Globus pallidus (tissue), 1 donor: ENCODE data around the gene GNB1.

Experiments
- DNase-seq: peaks from one replicate; pipeline ENCODE4 v3.0.0-alpha.2; 2015; ENCODE audit warnings: low spot score

GNB1 gene

GRCh38 chr1:1781526-1781903, 109.4 kb downstream of the GNB1 start:
- no peak for DNase-seq

DNA sequence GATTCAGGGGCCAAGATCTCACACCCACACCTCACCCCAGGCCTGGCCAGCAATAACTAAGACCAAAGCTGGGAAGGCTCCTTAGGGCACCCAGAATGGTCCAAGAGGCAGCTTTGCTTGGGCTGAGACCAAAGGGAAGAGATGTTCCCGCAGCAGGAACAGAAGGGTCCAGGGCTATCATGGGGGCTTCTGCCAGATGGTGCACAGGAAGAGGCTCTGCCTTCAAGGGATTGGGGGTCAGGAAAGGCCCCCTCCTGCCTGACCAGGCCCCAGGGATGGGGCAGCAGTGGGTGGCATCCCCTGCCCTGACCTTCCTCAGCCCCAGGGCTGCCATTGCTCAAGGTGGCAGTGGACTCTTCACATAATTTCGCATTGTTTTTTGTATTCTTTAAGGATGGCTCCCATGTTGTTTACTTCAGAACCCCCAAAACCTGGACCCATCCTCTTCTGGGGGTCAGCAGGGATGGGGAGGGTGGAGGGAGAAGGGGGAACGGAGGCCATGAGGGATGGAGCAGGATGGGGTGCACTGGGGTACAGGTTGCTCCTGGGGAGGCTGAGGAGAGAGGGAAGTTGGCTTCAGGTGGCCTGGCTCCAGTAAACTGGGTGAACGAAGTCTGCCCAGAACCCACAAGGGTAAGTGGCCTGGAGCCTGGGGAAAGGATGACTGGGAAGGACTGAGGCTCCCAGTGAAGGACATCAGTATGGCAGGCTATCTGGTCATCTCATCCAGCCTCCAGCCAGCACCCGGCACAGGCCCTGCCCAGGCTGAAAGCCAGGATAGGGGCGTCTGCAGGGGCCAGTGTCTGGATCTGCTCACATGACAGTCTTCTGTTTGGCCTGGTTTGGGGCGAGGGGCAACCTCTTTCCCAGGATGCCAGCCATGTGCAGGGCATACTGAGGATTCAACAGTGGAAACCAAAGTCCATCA, 110.0 kb downstream of the GNB1 start:
- no peak for DNase-seq

GRCh38 chr1:1779691-1780597, 110.9 kb downstream of the GNB1 start:
- peak; percentile 52 for DNase-seq

DNA sequence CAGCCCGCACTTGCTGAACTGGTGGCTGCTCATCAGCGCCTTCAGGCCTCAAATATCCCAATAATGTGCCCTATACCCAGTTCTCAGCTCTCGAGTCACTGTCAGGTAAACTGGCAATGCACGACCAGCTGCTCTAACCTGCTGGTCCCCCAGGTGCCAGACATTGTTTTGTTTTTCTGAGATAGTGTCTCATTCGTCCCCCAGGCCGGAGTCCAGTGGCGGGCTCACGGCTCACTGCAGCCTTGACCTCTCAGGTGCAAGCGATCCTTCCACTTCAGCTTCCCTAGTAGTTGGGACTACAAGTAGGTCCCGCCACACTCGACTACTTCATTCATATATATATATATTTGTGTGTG, 111.6 kb downstream of the GNB1 start:
- DNase-seq = no peak

- no peak for DNase-seq
Measured at GRCh38 chr1:1778663-1779319, 112.1 kb downstream of the GNB1 start.

GRCh38 chr1:1777950-1778662, 112.8 kb downstream of the GNB1 start, which contains the start of gene NADK:
Gene NADK, minus strand, starts transcription at chr1:1778470. Its CDS starts 13,064 bp downstream, at chr1:1765406.
- DNase-seq = peak; percentile 51

GRCh38 chr1:1777583-1777899, 113.3 kb downstream of the GNB1 start:
- DNase-seq = no peak

- DNase-seq = no peak
Measured at GRCh38 chr1:1776672-1777582, 114.0 kb downstream of the GNB1 start.

- DNase-seq = no peak
Measured at GRCh38 chr1:1775327-1776226, 115.3 kb downstream of the GNB1 start.

GRCh38 chr1:1773874-1774273, 117.0 kb downstream of the GNB1 start:
- no peak for DNase-seq

- no peak for DNase-seq
Measured at GRCh38 chr1:1771096-1771495, 119.8 kb downstream of the GNB1 start.

- DNase-seq = no peak
Measured at GRCh38 chr1:1770102-1770501, 120.8 kb downstream of the GNB1 start.

DNA sequence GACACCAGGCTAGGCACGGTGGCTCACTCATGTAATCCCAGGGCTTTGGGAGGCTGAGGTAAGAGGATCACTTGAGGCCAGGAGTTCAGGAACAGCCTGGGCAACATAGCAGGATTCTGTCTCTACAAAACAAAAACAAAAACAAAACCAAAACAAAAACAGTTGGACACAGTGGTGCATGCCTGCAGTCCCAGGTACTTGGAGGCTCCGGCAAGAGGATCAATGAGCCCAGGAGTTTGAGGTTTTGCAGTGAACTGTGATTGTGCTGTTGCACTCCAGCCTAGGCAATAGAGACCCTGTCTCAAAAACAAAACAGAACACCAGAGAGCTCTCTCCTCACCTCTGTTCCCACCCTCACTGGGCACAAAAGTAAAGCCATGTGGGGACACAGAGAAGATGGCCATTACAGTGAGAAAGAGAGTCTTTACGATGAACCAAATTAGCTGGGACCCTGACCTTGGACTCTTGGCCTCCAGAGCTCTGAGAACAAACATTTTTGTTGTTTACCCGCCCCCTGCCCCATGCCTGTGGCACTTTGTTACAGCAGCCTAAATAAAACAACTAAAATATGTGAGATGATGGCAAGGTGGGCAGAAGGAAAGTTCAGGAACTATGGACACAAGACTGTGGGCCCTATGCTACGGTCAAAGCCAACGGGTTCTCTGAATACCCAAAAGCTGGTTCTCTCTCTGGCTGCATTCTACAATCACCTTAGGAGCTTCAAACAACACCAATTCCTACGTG, 122.5 kb downstream of the GNB1 start:
- DNase-seq = no peak

DNA sequence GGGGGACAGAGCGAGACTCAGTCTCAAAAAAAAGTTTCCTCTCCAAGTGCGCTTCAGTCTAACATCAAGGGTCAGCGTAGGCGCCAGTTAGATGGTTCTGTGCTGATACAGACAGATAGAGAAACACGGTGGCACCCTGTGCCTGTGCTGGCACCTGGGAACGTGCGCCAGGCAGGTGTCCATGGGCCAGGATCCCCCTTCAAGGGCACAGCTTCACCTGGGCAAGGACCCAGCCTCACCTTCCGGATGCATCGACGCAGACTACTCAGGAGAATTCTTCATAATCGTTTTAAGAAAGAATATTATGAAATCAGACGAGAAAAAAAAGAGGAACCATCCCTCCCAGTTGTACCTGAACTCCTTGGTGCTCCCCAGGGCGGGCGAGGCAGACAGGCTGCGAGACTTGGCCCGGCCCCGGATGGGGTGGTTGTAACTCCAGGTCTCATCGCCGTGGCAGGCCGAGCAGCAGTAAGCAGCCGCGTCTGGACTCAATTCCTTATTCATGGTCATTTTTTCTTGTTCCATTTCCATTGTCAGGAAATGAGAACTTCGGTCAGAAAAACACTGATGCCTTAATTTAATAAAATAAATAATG, 125.9 kb downstream of the GNB1 start:
- no peak for DNase-seq

DNA sequence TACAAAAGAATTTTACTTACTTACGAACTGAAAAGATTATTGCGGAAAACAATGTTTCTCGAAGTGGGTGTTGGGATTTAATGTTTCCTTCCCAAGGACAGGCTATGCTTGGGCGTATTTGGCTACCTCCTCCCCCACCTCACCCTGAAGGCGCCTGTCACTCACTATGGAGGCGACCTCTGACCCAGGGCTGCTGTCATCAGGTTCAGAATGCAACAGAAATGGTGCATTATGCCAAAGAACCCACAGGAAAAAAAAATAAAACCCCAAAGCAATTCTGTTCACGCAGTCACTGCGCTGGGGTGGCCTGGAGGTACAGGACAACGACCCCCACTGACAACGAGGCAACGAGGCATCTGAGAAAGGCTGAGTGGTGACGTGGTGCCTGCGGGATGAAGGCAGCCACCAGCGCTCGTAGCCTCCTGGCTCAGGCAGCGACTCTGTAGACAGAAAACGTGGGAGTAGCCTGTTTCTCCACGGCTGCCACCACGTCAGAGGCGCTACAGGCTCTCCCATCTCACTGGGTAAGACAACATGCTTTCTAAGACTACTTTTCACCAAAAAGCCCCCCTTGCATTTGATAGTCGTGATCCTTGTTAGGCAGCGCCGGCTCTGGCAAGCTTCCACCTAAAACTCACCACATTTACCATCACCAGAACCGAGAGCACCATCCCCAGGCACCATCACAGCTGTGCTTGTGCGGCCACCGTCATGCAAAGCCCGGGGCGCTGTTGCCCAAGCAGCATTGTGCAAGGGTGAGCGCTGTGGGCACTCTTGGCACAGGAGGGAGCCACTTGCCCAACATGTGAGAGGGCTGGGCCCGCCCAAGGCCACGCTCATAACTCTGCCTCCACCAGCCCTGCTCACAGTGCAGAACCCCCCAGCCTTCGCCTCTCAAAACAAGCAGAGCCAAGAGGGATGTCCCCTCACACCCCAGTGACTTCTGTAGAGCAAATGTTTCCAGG, 126.9 kb downstream of the GNB1 start:
- peak; percentile 72 for DNase-seq

DNA sequence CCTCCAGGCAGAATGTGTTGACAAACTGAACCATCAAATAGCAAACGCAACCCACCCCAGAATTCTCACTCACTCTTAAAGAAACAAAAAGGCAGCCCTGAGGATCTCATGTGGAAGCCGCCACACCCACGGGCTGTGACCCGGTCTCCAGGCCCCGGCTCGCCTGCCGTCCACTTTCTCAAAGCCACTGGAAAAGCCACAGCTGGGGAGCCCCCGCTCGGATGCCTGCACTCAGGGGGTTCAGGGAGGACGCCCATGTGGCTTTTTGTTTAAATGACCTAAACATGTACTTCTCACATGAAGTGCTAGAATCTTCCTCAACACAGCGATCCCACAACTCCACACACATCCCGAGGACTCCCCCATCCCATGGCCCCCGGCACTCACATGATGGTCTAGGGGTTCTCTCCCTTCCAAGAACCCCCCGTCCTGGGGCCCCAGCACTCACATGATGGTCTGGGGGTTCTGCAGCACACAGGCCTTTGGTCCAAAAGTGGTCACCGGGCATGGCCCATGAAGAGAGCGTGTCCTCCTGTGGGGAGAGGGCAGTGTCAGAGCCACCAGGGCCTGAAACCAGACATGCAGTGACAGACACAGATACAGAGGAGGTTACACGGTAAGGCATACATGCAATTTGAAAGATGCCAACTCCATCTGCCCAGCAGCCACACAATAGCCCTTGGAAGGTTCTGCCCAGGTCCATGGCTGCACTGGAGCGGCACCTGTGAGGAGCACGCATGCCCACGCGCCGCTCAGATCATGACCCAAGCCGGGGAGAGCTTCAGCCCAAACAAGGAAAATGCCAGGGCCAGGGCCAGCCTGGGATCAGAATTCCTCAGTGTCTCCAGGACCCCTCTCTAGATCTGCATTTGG, 129.1 kb downstream of the GNB1 start:
- DNase-seq = no peak
